Caco-2 (cell line): ENCODE results near the gene DOCK2. TPM values are rescaled to one million over a fixed set of nuclear protein-coding genes. Genes with fewer than 3 reads are reported as not detected.

ENCODE experiments used
- BruUV-seq: library from RNA; stranded (reverse); fragments of 400-500 nt; replicated peaks from 2 replicates; lab custom pipeline; 2021; lab: Mats Ljungman, UMichigan
- CTCF ChIA-PET: fragments of 300-600 bp; sonication (Branson Sonifier 250); formaldehyde crosslinking; loops from one replicate; lab custom pipeline; 2022; ENCODE audit warnings: antibody characterized with exemption; lab: Charles Lee
- POLR2A ChIA-PET: fragments of 300-600 bp; sonication (Branson Sonifier 250); formaldehyde crosslinking; loops from one replicate; lab custom pipeline; 2022; ENCODE audit warnings: antibody characterized with exemption; lab: Charles Lee
- DNase-seq, 2 experiments: peaks; one replicate each; pipeline versions ENCODE4 v3.0.0 to v3.0.0-alpha.2; 2020 to 2022
- H3K27me3 ChIP-seq: replicated peaks from 2 replicates; pipeline ENCODE4 v1.6.0; 2011; ENCODE audit warnings: low read length; ENCODE audit not compliant: control insufficient read depth, insufficient read depth
- H3K36me3 ChIP-seq: 2 replicates; pipeline ENCODE4 v1.5.1; 2011; ENCODE audit warnings: low read length; ENCODE audit not compliant: control insufficient read depth, insufficient read depth
- H3K4me1 ChIP-seq: fragments of 250-450 bp; sonication (Bioruptor Pico); 2 replicates; pipeline ENCODE4 v1.5.1; 2020; ENCODE audit warnings: mild to moderate bottlenecking
- H3K4me3 ChIP-seq: 2 replicates; pipeline ENCODE4 v1.5.1; 2011; ENCODE audit warnings: low read depth, mild to moderate bottlenecking, control low read depth, low read length
- H3K9me3 ChIP-seq: fragments of 250-450 bp; sonication (Bioruptor Pico); 2 replicates; pipeline ENCODE4 v1.5.1; 2020; ENCODE audit warnings: mild to moderate bottlenecking, moderate library complexity
- H3K27ac Mint-ChIP-seq: one replicate; pipeline ENCODE4 v1.8.0; 2022; ENCODE audit warnings: mixed read lengths; ENCODE audit not compliant: unreplicated experiment
- H3K27me3 Mint-ChIP-seq: one replicate; pipeline ENCODE4 v1.8.0; 2022; ENCODE audit warnings: mixed read lengths; ENCODE audit not compliant: insufficient read depth, unreplicated experiment
- H3K36me3 Mint-ChIP-seq: one replicate; pipeline ENCODE4 v1.8.0; 2022; ENCODE audit warnings: mild to moderate bottlenecking, mixed read lengths; ENCODE audit not compliant: insufficient read depth, unreplicated experiment
- H3K4me1 Mint-ChIP-seq: one replicate; pipeline ENCODE4 v1.8.0; 2022; ENCODE audit warnings: low read depth, mixed read lengths; ENCODE audit not compliant: unreplicated experiment
- H3K4me3 Mint-ChIP-seq: one replicate; pipeline ENCODE4 v1.8.0; 2022; ENCODE audit warnings: mild to moderate bottlenecking, moderate library complexity, mixed read lengths; ENCODE audit not compliant: unreplicated experiment
- H3K9me3 Mint-ChIP-seq: one replicate; pipeline ENCODE4 v1.8.0; 2022; ENCODE audit warnings: mixed read lengths; ENCODE audit not compliant: unreplicated experiment
- intact Hi-C: fragments of 100-400 bp; cut with micrococcal nuclease; formaldehyde crosslinking; loops from one replicate; pipeline ENCODE4 v1.10.0; 2022; ENCODE audit not compliant: unreplicated experiment
- total RNA-seq: library from RNA; stranded (reverse); gene quantifications from 2 replicates; pipeline ENCODE4 v1.2.3, GENCODE V29; 2022
- TF ChIP-seq, protein P1 (sequence below), 2 experiments: fragments of 200-600 bp in 1 of 2; IDR thresholded peaks; 1 replicate in 1 of 2; 2 replicates in 1 of 2; pipeline versions ENCODE4 v1.5.1 to v1.8.0; 2011 to 2022; ENCODE audit warnings: antibody characterized with exemption in 1 of 2, control low read depth in 1 of 2, inconsistent platforms in 1 of 2, low read depth in 1 of 2, low read length in 1 of 2, mild to moderate bottlenecking in 1 of 2, moderate library complexity in 1 of 2; ENCODE audit not compliant: insufficient read depth in 1 of 2, severe bottlenecking in 1 of 2, unreplicated experiment in 1 of 2

DOCK2 gene
- total RNA-seq, 1 experiment from 2014 or later, result 0.09 TPM

DNA sequence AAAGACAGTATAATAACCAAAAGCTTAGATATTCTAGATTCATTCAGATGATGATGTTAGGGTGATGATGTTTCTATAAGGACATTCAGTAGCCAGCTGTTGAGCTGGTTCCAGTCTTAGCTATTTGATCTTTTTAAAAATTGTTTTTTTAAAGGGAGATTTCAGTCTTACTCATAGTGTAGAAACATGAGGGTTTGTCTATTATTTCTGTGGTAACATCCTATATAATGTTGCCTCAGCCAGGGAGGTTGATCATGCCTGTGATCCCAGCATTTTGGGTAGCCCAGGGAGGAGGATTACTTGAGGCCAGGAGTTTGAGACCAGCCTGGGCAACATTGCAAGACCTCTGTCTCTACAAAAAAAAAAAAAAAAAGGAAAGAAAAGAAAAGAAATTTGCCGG is 167.8 kb downstream of the DOCK2 start:
- DNase-seq, result no peak
- no peaks in the 10 kb centered on the region for H3K36me3 ChIP-seq
- POLR2A ChIA-PET, result no interaction called here
- TF ChIP-seq, protein P1, sequence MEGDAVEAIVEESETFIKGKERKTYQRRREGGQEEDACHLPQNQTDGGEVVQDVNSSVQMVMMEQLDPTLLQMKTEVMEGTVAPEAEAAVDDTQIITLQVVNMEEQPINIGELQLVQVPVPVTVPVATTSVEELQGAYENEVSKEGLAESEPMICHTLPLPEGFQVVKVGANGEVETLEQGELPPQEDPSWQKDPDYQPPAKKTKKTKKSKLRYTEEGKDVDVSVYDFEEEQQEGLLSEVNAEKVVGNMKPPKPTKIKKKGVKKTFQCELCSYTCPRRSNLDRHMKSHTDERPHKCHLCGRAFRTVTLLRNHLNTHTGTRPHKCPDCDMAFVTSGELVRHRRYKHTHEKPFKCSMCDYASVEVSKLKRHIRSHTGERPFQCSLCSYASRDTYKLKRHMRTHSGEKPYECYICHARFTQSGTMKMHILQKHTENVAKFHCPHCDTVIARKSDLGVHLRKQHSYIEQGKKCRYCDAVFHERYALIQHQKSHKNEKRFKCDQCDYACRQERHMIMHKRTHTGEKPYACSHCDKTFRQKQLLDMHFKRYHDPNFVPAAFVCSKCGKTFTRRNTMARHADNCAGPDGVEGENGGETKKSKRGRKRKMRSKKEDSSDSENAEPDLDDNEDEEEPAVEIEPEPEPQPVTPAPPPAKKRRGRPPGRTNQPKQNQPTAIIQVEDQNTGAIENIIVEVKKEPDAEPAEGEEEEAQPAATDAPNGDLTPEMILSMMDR (IDR thresholded peaks at IDR 0.05; ENCODE audit: insufficient read depth in 1 of 2, low read depth in 1 of 2, low read length in 1 of 2, severe bottlenecking in 1 of 2, unreplicated experiment in 1 of 2), result no peak
- Mint-ChIP-seq H3K9me3 (no peaks in the 10 kb centered on the region), H3K27ac (no peak overlapping the region), H3K36me3 (no peaks in the 10 kb centered on the region), H3K4me3 (no peak overlapping the region), H3K27me3 (no peaks in the 10 kb centered on the region), H3K4me1 (peaks cover 35% of the 10 kb centered on the region)
- H3K27me3 ChIP-seq, result no peaks in the 10 kb centered on the region
- H3K4me1 ChIP-seq, result peaks cover 20% of the 10 kb centered on the region
- H3K9me3 ChIP-seq, result no peaks in the 10 kb centered on the region
- H3K4me3 ChIP-seq, result no peak overlapping the region
- CTCF ChIA-PET, result interaction anchor here (0.7 kb wide), 1 partner anchor 153 kb away, joined by 3 read pairs; no protein-coding TSS in a partner anchor
- no TSS peak for BruUV-seq
- intact Hi-C loops, result no loop called here

DNA sequence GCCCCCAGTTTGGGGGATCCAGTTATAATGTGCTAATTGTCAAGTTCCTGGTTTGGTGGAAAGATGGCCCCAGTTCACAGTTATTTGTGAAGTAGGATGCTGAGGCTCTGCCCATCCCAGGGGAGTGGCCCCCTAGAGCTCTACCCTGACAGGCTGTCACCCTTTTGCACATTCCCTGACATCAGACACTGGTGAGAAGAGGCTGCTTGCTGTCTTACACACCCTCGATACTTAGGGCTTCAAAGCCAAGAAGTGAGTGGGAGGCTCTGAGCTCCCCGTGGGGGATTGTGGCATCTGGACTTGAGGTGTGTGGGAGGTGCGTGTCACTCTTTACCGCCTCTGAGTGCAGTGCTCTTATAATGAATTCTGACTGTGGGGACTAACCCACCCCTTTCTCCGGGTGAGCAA is 168.5 kb downstream of the DOCK2 start:
- peaks cover 28% of the 10 kb centered on the region for H3K4me1 Mint-ChIP-seq
- Histone ChIP-seq H3K4me3 (no peak overlapping the region), H3K27me3 (no peaks in the 10 kb centered on the region), H3K4me1 (peaks cover 16% of the 10 kb centered on the region), H3K36me3 (no peaks in the 10 kb centered on the region), H3K9me3 (no peaks in the 10 kb centered on the region)
- no peak overlapping the region for H3K4me3 Mint-ChIP-seq
- CTCF ChIA-PET, result no interaction called here
- DNase-seq, result no peak
- no peaks in the 10 kb centered on the region for H3K9me3 Mint-ChIP-seq
- TF ChIP-seq, protein P1 (IDR thresholded peaks at IDR 0.05; ENCODE audit: insufficient read depth in 1 of 2, low read depth in 1 of 2, low read length in 1 of 2, severe bottlenecking in 1 of 2, unreplicated experiment in 1 of 2), result no peak
- intact Hi-C loops, result no loop called here
- no peaks in the 10 kb centered on the region for H3K27me3 Mint-ChIP-seq
- POLR2A ChIA-PET, result no interaction called here
- no TSS peak for BruUV-seq
- no peak overlapping the region for H3K27ac Mint-ChIP-seq
- H3K36me3 Mint-ChIP-seq, result no peaks in the 10 kb centered on the region

DNA sequence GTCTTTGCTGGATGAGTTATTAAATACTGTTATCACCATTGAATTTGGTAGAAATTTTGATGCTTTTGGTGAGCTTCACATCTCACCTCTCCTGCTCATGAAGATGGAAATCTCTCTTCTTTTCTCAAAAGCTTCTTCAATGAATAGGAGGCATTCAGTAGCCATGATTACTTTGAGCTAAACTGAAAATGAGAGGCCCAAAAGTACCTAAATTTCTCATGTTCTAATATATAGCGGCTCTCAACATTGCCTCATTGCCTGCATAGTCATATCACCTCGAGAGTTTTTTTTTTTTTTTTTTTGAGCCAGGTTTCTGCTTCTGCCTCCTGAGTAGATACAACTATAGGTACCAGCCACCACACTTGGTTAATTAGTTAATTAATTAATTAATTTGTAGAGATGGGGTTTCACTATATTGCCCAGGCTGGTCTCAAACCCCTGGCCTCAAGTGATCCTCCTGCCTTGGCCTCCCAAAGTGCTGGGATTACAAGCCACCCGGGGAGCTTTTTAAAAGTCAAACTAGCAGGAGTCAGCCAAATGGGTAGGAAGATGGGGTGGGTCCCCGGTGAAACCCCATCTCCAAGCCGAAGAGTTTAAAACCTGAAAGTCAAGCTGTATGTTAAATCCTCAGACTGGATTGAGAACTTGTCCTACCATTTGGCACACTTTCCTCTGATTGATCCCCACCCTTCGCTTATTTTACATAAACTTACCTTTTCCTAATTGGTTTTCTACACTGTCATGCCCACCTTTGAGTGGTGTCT is 169.0 kb downstream of the DOCK2 start:
- H3K27me3 ChIP-seq, result no peaks in the 10 kb centered on the region
- ChIA-PET POLR2A (no interaction called here), CTCF (no interaction called here)
- Mint-ChIP-seq H3K27ac (no peak overlapping the region), H3K4me3 (no peak overlapping the region), H3K27me3 (no peaks in the 10 kb centered on the region), H3K4me1 (peaks cover 27% of the 10 kb centered on the region), H3K9me3 (no peaks in the 10 kb centered on the region), H3K36me3 (no peaks in the 10 kb centered on the region)
- DNase-seq, result no peak
- intact Hi-C loops, result no loop called here
- no TSS peak for BruUV-seq
- H3K4me3 ChIP-seq, result no peak overlapping the region
- H3K36me3 ChIP-seq, result no peaks in the 10 kb centered on the region
- H3K9me3 ChIP-seq, result no peaks in the 10 kb centered on the region
- H3K4me1 ChIP-seq, result peaks cover 15% of the 10 kb centered on the region
- TF ChIP-seq, protein P1 (IDR thresholded peaks at IDR 0.05; ENCODE audit: insufficient read depth in 1 of 2, low read depth in 1 of 2, low read length in 1 of 2, severe bottlenecking in 1 of 2, unreplicated experiment in 1 of 2), result no peak
